ENCODE measurements around the gene IL27RA. TPM values are rescaled to one million over a fixed set of nuclear protein-coding genes. Genes with fewer than 3 reads are reported as not detected.

IL27RA gene
- total and polyA plus RNA-seq, 12 donors = 1.2 to 5.2 (median 3.7) TPM

GRCh38 chr19:13995878-13996765 is 35.4 kb upstream of the IL27RA start:
- 90 to 95% (median 93%) methylated on average over 9 to 14 of the region's 14 CpGs for WGBS, 4 donors
- Histone ChIP-seq H3K4me1 (replicated peaks in 1 of 2) (peaks cover 0 to 4% of the 10 kb centered on the region in 2 donors), H3K27ac (no peak overlapping the region), H3K36me3 (replicated peaks in 1 of 2) (peaks cover 0 to 12% of the 10 kb centered on the region in 2 donors), H3K9me3 (replicated peaks in 1 of 3) (peaks cover 0 to 7% (median 0%) of the 10 kb centered on the region in 3 donors), H3K4me3 (no peak overlapping the region), H3K27me3 (no peaks in the 10 kb centered on the region)
- TF ChIP-seq POLR2A (IDR thresholded peaks at IDR 0.05) = no peak
- intact Hi-C loops (cut with DNase I) = no loop called here
- DNase-seq = no peak

GRCh38 chr19:13996928-13997630 is 34.5 kb upstream of the IL27RA start:
- Histone ChIP-seq H3K9me3 (replicated peaks in 1 of 3) (peaks cover 0 to 7% (median 0%) of the 10 kb centered on the region in 3 donors), H3K4me1 (replicated peaks in 1 of 2) (peaks cover 0 to 4% of the 10 kb centered on the region in 2 donors), H3K27ac (no peak overlapping the region), H3K36me3 (replicated peaks in 1 of 2) (peaks cover 0 to 12% of the 10 kb centered on the region in 2 donors), H3K4me3 (no peak overlapping the region), H3K27me3 (no peaks in the 10 kb centered on the region)
- TF ChIP-seq POLR2A (IDR thresholded peaks at IDR 0.05) = no peak
- DNase-seq = no peak
- intact Hi-C loops (cut with DNase I) = no loop called here
- 90 to 94% (median 93%) methylated on average over 13 to 22 of the region's 22 CpGs for WGBS, 4 donors

GRCh38 chr19:13997631-13997962 is 34.0 kb upstream of the IL27RA start:
- 93 to 94% methylated on average over 6 of the region's 6 CpGs; no CpG with 5 or more reads in 2 of the 4 donors for WGBS, 4 donors
- Histone ChIP-seq H3K9me3 (replicated peaks in 1 of 3) (peaks cover 0 to 7% (median 0%) of the 10 kb centered on the region in 3 donors), H3K4me3 (no peak overlapping the region), H3K27ac (no peak overlapping the region), H3K36me3 (replicated peaks in 1 of 2) (peaks cover 0 to 7% of the 10 kb centered on the region in 2 donors), H3K27me3 (no peaks in the 10 kb centered on the region), H3K4me1 (replicated peaks in 1 of 2) (peaks cover 0 to 4% of the 10 kb centered on the region in 2 donors)
- intact Hi-C loops (cut with DNase I) = no loop called here
- DNase-seq = no peak
- no peak for TF ChIP-seq POLR2A (IDR thresholded peaks at IDR 0.05)
- TF ChIP-seq, protein P1, sequence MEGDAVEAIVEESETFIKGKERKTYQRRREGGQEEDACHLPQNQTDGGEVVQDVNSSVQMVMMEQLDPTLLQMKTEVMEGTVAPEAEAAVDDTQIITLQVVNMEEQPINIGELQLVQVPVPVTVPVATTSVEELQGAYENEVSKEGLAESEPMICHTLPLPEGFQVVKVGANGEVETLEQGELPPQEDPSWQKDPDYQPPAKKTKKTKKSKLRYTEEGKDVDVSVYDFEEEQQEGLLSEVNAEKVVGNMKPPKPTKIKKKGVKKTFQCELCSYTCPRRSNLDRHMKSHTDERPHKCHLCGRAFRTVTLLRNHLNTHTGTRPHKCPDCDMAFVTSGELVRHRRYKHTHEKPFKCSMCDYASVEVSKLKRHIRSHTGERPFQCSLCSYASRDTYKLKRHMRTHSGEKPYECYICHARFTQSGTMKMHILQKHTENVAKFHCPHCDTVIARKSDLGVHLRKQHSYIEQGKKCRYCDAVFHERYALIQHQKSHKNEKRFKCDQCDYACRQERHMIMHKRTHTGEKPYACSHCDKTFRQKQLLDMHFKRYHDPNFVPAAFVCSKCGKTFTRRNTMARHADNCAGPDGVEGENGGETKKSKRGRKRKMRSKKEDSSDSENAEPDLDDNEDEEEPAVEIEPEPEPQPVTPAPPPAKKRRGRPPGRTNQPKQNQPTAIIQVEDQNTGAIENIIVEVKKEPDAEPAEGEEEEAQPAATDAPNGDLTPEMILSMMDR (IDR thresholded peaks at IDR 0.05) = no peak

DNA sequence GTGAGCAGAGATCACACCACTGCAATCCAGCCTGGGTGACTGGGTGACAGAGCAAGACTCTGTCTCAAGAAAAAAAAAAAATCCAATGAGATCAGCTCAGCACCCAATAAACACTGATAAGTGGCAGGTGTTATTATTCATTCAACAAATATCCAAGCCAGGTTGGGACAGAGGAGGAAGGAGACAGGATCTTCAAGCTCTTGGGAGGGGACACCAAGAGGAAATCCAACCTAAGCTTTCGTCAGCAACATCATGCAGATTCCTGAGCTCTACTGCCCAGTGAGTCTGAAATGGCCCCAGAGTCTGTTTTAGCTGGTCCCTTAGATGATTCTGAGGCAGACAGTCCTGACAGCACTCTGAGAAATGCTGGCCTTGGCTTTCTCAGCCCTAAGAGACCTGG is 33.1 kb upstream of the IL27RA start:
- TF ChIP-seq, protein P1 (IDR thresholded peaks at IDR 0.05) = no peak
- TF ChIP-seq POLR2A (IDR thresholded peaks at IDR 0.05) = no peak
- Histone ChIP-seq H3K4me1 (replicated peaks in 1 of 2) (peaks cover 2 to 10% of the 10 kb centered on the region in 2 donors), H3K9me3 (replicated peaks in 1 of 3) (peaks cover 0 to 7% (median 0%) of the 10 kb centered on the region in 3 donors), H3K36me3 (replicated peaks in 1 of 2) (no peaks in the 10 kb centered on the region), H3K27me3 (no peaks in the 10 kb centered on the region), H3K4me3 (no peak overlapping the region), H3K27ac (no peak overlapping the region)
- 75 to 100% (median 95%) methylated on average over 1 of the region's 1 CpG; no CpG with 5 or more reads in 1 of the 4 donors for WGBS, 4 donors
- intact Hi-C loops (cut with DNase I) = no loop called here
- DNase-seq = no peak

GRCh38 chr19:13999085-13999484 is 32.5 kb upstream of the IL27RA start:
- DNase-seq = no peak
- Histone ChIP-seq H3K27me3 (no peaks in the 10 kb centered on the region), H3K4me3 (no peak overlapping the region), H3K4me1 (replicated peaks in 1 of 2) (peaks cover 8 to 15% of the 10 kb centered on the region in 2 donors), H3K27ac (no peak overlapping the region), H3K9me3 (replicated peaks in 1 of 3) (peaks cover 0 to 7% (median 0%) of the 10 kb centered on the region in 3 donors), H3K36me3 (replicated peaks in 1 of 2) (no peaks in the 10 kb centered on the region)
- TF ChIP-seq POLR2A (IDR thresholded peaks at IDR 0.05) = no peak
- TF ChIP-seq, protein P1 (IDR thresholded peaks at IDR 0.05) = no peak
- WGBS, 4 donors = 95 to 99% (median 98%) methylated on average over 3 of the region's 3 CpGs
- intact Hi-C loops (cut with DNase I) = no loop called here

Data from adrenal gland (tissue), 12 donors.